Chondrocyte (in vitro differentiated cells): ENCODE measurements around the gene SERPINA4. TPM values are rescaled to one million over a fixed set of nuclear protein-coding genes. Genes with fewer than 3 reads are reported as not detected.

ENCODE experiments used
- DNase-seq: peaks from one replicate; pipeline ENCODE4 v3.0.0; 2021; ENCODE audit warnings: mixed read lengths, low spot score
- H3K27ac Mint-ChIP-seq: one replicate; pipeline ENCODE4 v1.8.0; 2021; ENCODE audit warnings: mild to moderate bottlenecking, moderate library complexity, mixed read lengths; ENCODE audit not compliant: unreplicated experiment
- H3K27me3 Mint-ChIP-seq: 2 replicates; pipeline ENCODE4 v1.8.0; 2021; ENCODE audit warnings: low read depth, mixed read lengths
- H3K36me3 Mint-ChIP-seq: 2 replicates; pipeline ENCODE4 v1.8.0; 2021; ENCODE audit warnings: low read depth, mixed read lengths
- H3K4me1 Mint-ChIP-seq: 2 replicates; pipeline ENCODE4 v1.8.0; 2021; ENCODE audit warnings: low read depth, mild to moderate bottlenecking, mixed read lengths
- H3K4me3 Mint-ChIP-seq: one replicate; pipeline ENCODE4 v1.8.0; 2021; ENCODE audit warnings: mild to moderate bottlenecking, moderate library complexity, mixed read lengths; ENCODE audit not compliant: unreplicated experiment
- H3K9me3 Mint-ChIP-seq: 2 replicates; pipeline ENCODE4 v1.8.0; 2021; ENCODE audit warnings: low read depth, mixed read lengths
- total RNA-seq: library from RNA; stranded (reverse); gene quantifications from 3 replicates; pipeline ENCODE4 v1.2.1, GENCODE V29; 2021
- TF ChIP-seq, protein P1 (sequence below): fragments of 200-600 bp; sonication (generic); IDR thresholded peaks from 2 replicates; pipeline ENCODE4 v1.5.0; 2021; ENCODE audit warnings: antibody characterized with exemption, mild to moderate bottlenecking, moderate library complexity

Gene SERPINA4
- total RNA-seq, 1 donor from 2014 or later: not detected

DNA sequence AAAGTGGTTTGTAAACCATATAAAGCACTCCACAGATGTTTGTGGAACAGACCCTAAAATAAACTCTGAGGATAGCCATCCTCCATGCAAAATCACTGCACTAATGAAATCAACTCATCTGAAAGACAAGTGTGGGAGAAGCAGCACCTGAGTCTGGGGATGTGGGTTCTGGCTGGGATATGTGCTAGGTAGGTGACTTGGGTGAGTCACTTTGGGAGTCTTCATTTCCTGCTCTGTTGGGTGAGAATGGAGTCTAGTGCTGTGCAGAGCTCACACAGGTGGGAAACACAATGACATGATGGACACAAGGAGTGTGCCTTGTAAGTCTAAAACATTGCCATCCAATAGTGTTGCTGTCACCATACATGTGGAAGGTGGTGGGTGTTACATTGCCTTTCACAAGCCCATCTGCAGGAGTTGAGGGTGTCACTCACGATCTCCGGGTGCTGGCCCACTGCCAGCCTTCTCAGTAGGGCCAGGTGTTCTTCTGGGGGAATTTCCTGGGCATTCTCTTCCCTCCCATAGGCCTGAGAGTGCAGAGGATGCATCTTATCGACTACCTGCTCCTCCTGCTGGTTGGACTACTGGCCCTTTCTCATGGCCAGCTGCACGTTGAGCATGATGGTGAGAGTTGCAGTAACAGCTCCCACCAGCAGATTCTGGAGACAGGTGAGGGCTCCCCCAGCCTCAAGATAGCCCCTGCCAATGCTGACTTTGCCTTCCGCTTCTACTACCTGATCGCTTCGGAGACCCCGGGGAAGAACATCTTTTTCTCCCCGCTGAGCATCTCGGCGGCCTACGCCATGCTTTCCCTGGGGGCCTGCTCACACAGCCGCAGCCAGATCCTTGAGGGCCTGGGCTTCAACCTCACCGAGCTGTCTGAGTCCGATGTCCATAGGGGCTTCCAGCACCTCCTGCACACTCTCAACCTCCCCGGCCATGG lies 2.0 kb downstream of the SERPINA4 start:
- TF ChIP-seq, protein P1, sequence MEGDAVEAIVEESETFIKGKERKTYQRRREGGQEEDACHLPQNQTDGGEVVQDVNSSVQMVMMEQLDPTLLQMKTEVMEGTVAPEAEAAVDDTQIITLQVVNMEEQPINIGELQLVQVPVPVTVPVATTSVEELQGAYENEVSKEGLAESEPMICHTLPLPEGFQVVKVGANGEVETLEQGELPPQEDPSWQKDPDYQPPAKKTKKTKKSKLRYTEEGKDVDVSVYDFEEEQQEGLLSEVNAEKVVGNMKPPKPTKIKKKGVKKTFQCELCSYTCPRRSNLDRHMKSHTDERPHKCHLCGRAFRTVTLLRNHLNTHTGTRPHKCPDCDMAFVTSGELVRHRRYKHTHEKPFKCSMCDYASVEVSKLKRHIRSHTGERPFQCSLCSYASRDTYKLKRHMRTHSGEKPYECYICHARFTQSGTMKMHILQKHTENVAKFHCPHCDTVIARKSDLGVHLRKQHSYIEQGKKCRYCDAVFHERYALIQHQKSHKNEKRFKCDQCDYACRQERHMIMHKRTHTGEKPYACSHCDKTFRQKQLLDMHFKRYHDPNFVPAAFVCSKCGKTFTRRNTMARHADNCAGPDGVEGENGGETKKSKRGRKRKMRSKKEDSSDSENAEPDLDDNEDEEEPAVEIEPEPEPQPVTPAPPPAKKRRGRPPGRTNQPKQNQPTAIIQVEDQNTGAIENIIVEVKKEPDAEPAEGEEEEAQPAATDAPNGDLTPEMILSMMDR: no peak
- H3K36me3 Mint-ChIP-seq: no peaks in the 10 kb centered on the region
- H3K4me1 Mint-ChIP-seq: no peaks in the 10 kb centered on the region
- H3K4me3 Mint-ChIP-seq: no peak overlapping the region
- no peak for DNase-seq
- H3K27ac Mint-ChIP-seq: no peak overlapping the region
- no peaks in the 10 kb centered on the region for H3K9me3 Mint-ChIP-seq
- H3K27me3 Mint-ChIP-seq: peaks cover 5% of the 10 kb centered on the region

DNA sequence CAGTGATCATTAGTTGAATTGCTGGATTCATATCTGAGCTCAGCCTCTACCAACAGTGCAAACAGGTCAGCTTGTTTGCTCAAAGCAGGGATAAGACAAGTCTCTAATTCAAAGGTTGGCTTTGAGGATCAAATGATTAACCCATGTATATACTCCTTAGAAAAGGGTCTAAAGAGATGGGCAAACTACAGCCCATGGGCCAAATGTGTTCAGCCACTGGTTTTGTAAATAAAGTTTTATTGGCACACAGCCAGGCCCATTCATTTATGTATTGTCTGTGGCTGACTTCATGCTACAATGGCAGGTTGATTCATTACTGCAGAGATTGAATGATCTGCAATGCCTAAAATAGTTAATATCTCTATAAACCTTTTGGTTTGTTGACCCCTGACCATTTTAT lies 3.1 kb downstream of the SERPINA4 start:
- Mint-ChIP-seq H3K9me3 (no peaks in the 10 kb centered on the region), H3K27ac (no peak overlapping the region), H3K27me3 (peaks cover 5% of the 10 kb centered on the region), H3K36me3 (no peaks in the 10 kb centered on the region), H3K4me1 (no peaks in the 10 kb centered on the region), H3K4me3 (no peak overlapping the region)
- DNase-seq: no peak
- TF ChIP-seq, protein P1: no peak

DNA sequence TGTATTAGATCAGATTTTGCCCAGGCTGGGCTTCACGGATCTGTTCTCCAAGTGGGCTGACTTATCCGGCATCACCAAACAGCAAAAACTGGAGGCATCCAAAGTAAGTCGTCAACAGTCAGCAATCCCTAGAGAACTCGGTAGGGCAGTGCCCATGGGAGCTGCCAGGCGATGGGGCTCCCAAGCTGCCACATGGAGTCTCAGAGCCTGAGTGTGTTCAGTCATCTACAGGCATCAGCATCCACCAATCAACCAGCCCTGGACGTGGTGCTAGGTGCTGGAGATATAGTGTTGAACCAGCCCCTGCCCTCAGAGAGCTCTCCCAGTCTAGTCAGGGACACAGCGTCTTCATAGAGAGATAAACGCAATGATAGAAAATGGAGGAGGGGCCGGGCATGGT lies 6.9 kb downstream of the SERPINA4 start:
- H3K9me3 Mint-ChIP-seq: no peaks in the 10 kb centered on the region
- no peak for DNase-seq
- H3K4me3 Mint-ChIP-seq: no peak overlapping the region
- H3K36me3 Mint-ChIP-seq: no peaks in the 10 kb centered on the region
- H3K27ac Mint-ChIP-seq: no peak overlapping the region
- peaks cover 15% of the 10 kb centered on the region for H3K4me1 Mint-ChIP-seq
- TF ChIP-seq, protein P1: no peak
- H3K27me3 Mint-ChIP-seq: peaks cover 5% of the 10 kb centered on the region

DNA sequence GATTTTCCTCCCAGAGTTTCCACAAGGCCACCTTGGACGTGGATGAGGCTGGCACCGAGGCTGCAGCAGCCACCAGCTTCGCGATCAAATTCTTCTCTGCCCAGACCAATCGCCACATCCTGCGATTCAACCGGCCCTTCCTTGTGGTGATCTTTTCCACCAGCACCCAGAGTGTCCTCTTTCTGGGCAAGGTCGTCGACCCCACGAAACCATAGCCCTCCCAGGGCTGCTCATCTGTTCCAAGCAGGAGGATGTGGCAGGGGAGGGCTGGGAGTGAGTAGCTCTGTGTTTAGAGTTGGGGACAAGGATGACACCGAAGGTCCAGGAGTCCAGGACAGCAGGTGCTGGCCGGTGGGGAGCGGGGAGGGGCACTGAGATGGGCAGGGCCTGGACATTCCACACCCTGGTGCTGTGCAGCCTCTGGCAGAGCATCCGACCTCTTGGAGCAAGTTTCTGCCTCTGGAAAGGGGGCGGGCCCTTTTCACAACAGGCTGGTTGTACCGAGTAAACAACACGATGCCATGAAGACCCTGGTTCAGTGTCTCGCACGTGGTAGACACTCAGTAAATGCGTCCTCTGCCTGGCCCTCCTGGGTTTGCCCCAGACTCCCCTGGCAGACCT lies 8.2 kb downstream of the SERPINA4 start:
- no peaks in the 10 kb centered on the region for H3K9me3 Mint-ChIP-seq
- H3K4me3 Mint-ChIP-seq: no peak overlapping the region
- H3K27me3 Mint-ChIP-seq: peaks cover 5% of the 10 kb centered on the region
- no peaks in the 10 kb centered on the region for H3K36me3 Mint-ChIP-seq
- peaks cover 15% of the 10 kb centered on the region for H3K4me1 Mint-ChIP-seq
- H3K27ac Mint-ChIP-seq: no peak overlapping the region
- TF ChIP-seq, protein P1: no peak
- no peak for DNase-seq

DNA sequence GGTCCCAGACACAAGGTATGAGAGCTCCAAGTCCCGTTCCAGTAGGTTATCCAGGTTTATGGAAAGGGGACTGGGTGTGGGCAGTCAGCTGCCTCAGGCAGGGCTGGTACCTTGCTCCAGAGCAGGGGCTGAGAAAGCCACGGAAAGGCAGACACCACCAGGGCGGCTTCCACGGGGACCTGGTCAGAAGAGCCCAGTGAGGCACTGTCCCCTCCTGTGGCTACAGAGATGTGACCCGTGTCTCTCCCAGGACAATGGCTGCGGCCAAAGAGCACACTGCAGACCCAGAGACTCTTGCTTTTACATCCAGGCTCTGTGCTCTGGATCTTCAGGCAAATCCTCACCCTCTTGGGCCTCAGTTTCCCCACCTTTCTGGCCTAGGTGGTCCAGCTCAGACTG lies 8.8 kb downstream of the SERPINA4 start:
- Mint-ChIP-seq H3K27me3 (peaks cover 5% of the 10 kb centered on the region), H3K4me1 (peaks cover 15% of the 10 kb centered on the region), H3K27ac (no peak overlapping the region), H3K36me3 (no peaks in the 10 kb centered on the region), H3K4me3 (no peak overlapping the region), H3K9me3 (no peaks in the 10 kb centered on the region)
- TF ChIP-seq, protein P1: no peak
- DNase-seq: no peak
